Measurements from ENCODE around the gene TCF19.

TCF19 gene

GRCh38 chr6:31170987-31171671 is 12.7 kb downstream of the TCF19 start (continued):
- TF ChIP-seq TSHZ1 (tag by site-specific recombination; IDR thresholded peaks at IDR 0.05; ENCODE audit: borderline replicate concordance): no peak
- no peak for TF ChIP-seq ZNF600 (tag by site-specific recombination; IDR thresholded peaks at IDR 0.05)
- no peak for TF ChIP-seq ZNF843 (tag by site-specific recombination; IDR thresholded peaks at IDR 0.05)

- Histone ChIP-seq H3K36me3 (ENCODE audit: control insufficient read depth in 2 of 2, insufficient read depth in 1 of 2, low read length in 2 of 2) (no peaks in the 10 kb centered on the region; a peak in 1 of 3 replicates), H3K9me3 (ENCODE audit: control insufficient read depth, insufficient read depth, low read depth, low read length) (no peaks in the 10 kb centered on the region), H3K4me3 (ENCODE audit: low read depth, low read length) (no peak overlapping the region), H3K4me1 (ENCODE audit: control insufficient read depth, insufficient read depth, low read length) (no peaks in the 10 kb centered on the region), H3K27ac (ENCODE audit: extremely low read depth, low read depth, low read length) (no peak overlapping the region)
- ChIA-PET CTCF (interaction anchor here (0.6 to 1.1 kb wide), 3 partner anchors 12 to 45 kb away, joined by 3 to 6 read pairs (median 4); no protein-coding TSS in a partner anchor), POLR2A (interaction anchor here (0.6 to 1.1 kb wide), 2 partner anchors 13 to 32 kb away, joined by 3 read pairs; no protein-coding TSS in a partner anchor)
- TF ChIP-seq ZFHX2 (tag by site-specific recombination; conservative IDR thresholded peaks at IDR 0.05) (peak; percentile 41; the same call in 1 of the 2 replicates), ZNF155 (tag by site-specific recombination; IDR thresholded peaks at IDR 0.05) (no peak), EGR2 (tag by site-specific recombination; IDR thresholded peaks at IDR 0.05; ENCODE audit: low read depth) (0 out of 2 replicates have a peak, but pooled peaks have one; percentile 21)
These were observed 13.8 kb downstream of the TCF19 start for GRCh38 chr6:31171931-31172905.

- H3K27ac ChIP-seq (ENCODE audit: extremely low read depth, low read depth, low read length): no peak overlapping the region
- POLR2A ChIA-PET: no interaction called here
- no peak for TF ChIP-seq SETDB1 (IDR thresholded peaks at IDR 0.05; ENCODE audit: insufficient read length, low read length)
- TF ChIP-seq ZNF112 (tag by site-specific recombination; IDR thresholded peaks at IDR 0.05): no peak
- no peak for TF ChIP-seq ZNF610 (tag by site-specific recombination; IDR thresholded peaks at IDR 0.05; ENCODE audit: borderline replicate concordance)
- no peak for TF ChIP-seq ZNF24 (tag by site-specific recombination; IDR thresholded peaks at IDR 0.05)
- TF ChIP-seq HIC1 (tag by site-specific recombination; IDR thresholded peaks at IDR 0.05): no peak
- no peak for TF ChIP-seq ZNF292 (tag by site-specific recombination; IDR thresholded peaks at IDR 0.05; ENCODE audit: borderline replicate concordance, low read depth)
- TF ChIP-seq ZNF792 (tag by site-specific recombination; IDR thresholded peaks at IDR 0.05): no peak
- no peak for TF ChIP-seq ZNF350 (tag by site-specific recombination; IDR thresholded peaks at IDR 0.05)
- no peak for TF ChIP-seq ZNF664 (tag by site-specific recombination; IDR thresholded peaks at IDR 0.05)
- TF ChIP-seq ZFP3 (tag by site-specific recombination; IDR thresholded peaks at IDR 0.05; ENCODE audit: low read depth): no peak
- no peak for TF ChIP-seq MEIS1 (CRISPR knock-in tag; IDR thresholded peaks at IDR 0.05; ENCODE audit: borderline replicate concordance)
- TF ChIP-seq IKZF3 (tag by site-specific recombination; IDR thresholded peaks at IDR 0.05): no peak
- TF ChIP-seq ZNF76 (tag by site-specific recombination; IDR thresholded peaks at IDR 0.05; ENCODE audit: borderline replicate concordance, low read depth): no peak
- TF ChIP-seq ZNF2 (tag by site-specific recombination; IDR thresholded peaks at IDR 0.05): no peak
- no peak for TF ChIP-seq ZNF654 (tag by site-specific recombination; IDR thresholded peaks at IDR 0.05; ENCODE audit: low read depth)
- TF ChIP-seq HOXD13 (CRISPR knock-in tag; IDR thresholded peaks at IDR 0.05; ENCODE audit: borderline replicate concordance): no peak
- no peak for TF ChIP-seq ZNF10 (tag by site-specific recombination; IDR thresholded peaks at IDR 0.05)
- no peak for TF ChIP-seq ZNF433 (tag by site-specific recombination; IDR thresholded peaks at IDR 0.05; ENCODE audit: low read depth)
These were observed 14.6 kb downstream of the TCF19 start for GRCh38 chr6:31172973-31173384.

More at GRCh38 chr6:31172973-31173384, 14.6 kb downstream of the TCF19 start:
- Histone ChIP-seq H3K4me3 (ENCODE audit: low read depth, low read length) (no peak overlapping the region), H3K4me1 (ENCODE audit: control insufficient read depth, insufficient read depth, low read length) (no peaks in the 10 kb centered on the region), H3K9me3 (ENCODE audit: control insufficient read depth, insufficient read depth, low read depth, low read length) (no peaks in the 10 kb centered on the region), H3K36me3 (ENCODE audit: control insufficient read depth in 2 of 2, insufficient read depth in 1 of 2, low read length in 2 of 2) (no peaks in the 10 kb centered on the region)
- CTCF ChIA-PET: interaction anchor here (1.1 kb wide), 1 partner anchor 46 kb away, joined by 3 read pairs; no protein-coding TSS in a partner anchor
